Fibroblast of skin of right biceps (primary cell): ENCODE results near the gene CST9.
"Not testable (repeated sequence)": the region's sequence is repeated elsewhere in the genome, so short reads cannot be mapped to it uniquely, and the experiment has no call there.

Experiments
- DNase-seq: peaks from one replicate; pipeline ENCODE4 v3.0.0-alpha.2; 2013

Gene CST9

GRCh38 chr20:23585808-23586734, 19.6 kb downstream of the CST9 start:
- no peak for DNase-seq

- no peak for DNase-seq
Measured at GRCh38 chr20:23585449-23585807, 20.3 kb downstream of the CST9 start.

GRCh38 chr20:23584434-23585199, 21.1 kb downstream of the CST9 start:
- no peak for DNase-seq

GRCh38 chr20:23583526-23583925, 22.2 kb downstream of the CST9 start:
- DNase-seq, result no peak

GRCh38 chr20:23582293-23582692, 23.4 kb downstream of the CST9 start:
- DNase-seq, result no peak

GRCh38 chr20:23581833-23582232, 23.9 kb downstream of the CST9 start:
- not testable (repeated sequence) for DNase-seq

- no peak for DNase-seq
Measured at GRCh38 chr20:23574977-23575376, 30.7 kb downstream of the CST9 start.

GRCh38 chr20:23570178-23570760, 35.4 kb downstream of the CST9 start:
- no peak for DNase-seq

GRCh38 chr20:23569570-23569969, 36.1 kb downstream of the CST9 start:
- no peak for DNase-seq

- DNase-seq, result no peak
Measured at GRCh38 chr20:23568971-23569330, 36.8 kb downstream of the CST9 start.

- no peak for DNase-seq
Measured at GRCh38 chr20:23568320-23568970, 37.3 kb downstream of the CST9 start, which contains the start of gene CST9L. Gene CST9L, minus strand, starts transcription at chr20:23568484. Its CDS starts 34 bp downstream, at chr20:23568450.

- no peak for DNase-seq
Measured at GRCh38 chr20:23566199-23566932, 39.4 kb downstream of the CST9 start.

GRCh38 chr20:23565503-23566045, 40.1 kb downstream of the CST9 start:
- DNase-seq, result no peak

GRCh38 chr20:23564927-23565326, 40.8 kb downstream of the CST9 start:
- DNase-seq, result no peak

- DNase-seq, result no peak
Measured at GRCh38 chr20:23562721-23563342, 42.9 kb downstream of the CST9 start.

GRCh38 chr20:23554401-23554800, 51.3 kb downstream of the CST9 start:
- DNase-seq, result no peak
